GM21526 (cell line): ENCODE data around the gene ARHGEF16.

ENCODE experiments used
- ATAC-seq: cut with Tn5 transposase; IDR thresholded peaks from one replicate; pipeline ENCODE4 v1.9.1; 2021; ENCODE audit warnings: moderate library complexity; ENCODE audit not compliant: unreplicated experiment, low FRiP score

Gene ARHGEF16

DNA sequence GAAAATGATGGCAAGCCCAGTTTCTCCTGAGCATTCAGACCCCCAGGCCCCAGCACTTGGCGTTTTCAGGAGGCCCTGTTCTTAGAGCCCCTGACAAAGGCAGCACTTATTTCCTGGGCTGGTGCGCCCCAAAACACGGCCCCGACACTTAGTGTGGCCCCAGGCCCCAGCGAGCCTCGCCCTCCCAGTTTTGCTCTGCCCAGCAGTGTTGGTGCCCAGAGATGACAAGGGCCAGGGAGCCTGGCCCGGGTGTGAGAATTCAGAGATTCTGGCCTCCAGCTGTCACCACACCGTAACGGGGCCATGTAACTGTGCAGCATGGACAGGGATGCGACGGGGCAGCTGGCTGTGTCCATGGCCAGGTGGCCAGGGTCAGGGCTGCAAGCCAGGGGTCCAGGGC is 18.0 kb upstream of the ARHGEF16 start:
- no peak for ATAC-seq

DNA sequence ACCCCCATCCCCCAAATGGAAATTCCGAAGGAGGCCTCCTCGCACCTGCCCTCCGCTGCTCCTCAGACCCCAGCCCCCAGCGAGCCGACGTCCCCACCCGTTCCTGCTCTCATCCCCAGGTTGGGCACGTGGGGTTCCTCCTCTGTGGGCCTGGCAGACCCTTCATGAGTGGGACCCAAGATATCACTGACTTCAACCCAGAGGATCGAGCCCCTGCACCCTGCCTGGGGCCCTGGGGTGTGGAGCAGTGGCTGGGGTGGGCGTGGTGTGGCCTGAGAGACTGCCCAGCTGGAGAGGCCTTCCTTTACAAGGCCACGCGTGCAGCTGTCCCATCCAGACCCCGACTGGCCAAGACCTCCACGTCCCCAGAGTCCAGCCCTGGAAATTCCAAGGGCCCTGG is 17.6 kb upstream of the ARHGEF16 start:
- ATAC-seq = no peak

DNA sequence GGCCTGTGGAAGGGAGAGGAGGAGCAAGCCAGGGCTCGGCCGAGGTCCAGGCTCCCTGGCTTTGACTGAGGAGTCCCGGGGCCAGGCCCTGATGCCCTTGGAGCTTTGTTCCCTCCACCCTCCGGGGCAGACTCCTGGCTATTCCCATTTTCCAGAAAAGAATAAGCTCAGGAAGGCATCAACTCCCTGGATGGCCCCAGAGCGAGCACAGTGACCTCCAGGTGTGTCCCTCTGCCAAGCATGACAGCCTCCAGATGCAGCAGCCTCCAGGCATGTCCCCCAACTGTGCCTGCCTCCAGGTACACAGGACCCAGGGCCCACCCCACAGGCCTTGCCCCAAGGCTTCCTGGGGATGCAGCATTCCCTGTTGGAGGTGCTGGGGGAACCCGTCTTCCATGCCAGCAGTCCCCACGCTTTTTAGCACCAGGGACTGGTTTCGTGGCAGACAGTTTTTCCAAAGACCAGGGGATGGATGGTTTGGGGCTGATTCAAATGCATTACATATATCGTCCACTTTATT is 15.7 kb upstream of the ARHGEF16 start:
- no peak for ATAC-seq

DNA sequence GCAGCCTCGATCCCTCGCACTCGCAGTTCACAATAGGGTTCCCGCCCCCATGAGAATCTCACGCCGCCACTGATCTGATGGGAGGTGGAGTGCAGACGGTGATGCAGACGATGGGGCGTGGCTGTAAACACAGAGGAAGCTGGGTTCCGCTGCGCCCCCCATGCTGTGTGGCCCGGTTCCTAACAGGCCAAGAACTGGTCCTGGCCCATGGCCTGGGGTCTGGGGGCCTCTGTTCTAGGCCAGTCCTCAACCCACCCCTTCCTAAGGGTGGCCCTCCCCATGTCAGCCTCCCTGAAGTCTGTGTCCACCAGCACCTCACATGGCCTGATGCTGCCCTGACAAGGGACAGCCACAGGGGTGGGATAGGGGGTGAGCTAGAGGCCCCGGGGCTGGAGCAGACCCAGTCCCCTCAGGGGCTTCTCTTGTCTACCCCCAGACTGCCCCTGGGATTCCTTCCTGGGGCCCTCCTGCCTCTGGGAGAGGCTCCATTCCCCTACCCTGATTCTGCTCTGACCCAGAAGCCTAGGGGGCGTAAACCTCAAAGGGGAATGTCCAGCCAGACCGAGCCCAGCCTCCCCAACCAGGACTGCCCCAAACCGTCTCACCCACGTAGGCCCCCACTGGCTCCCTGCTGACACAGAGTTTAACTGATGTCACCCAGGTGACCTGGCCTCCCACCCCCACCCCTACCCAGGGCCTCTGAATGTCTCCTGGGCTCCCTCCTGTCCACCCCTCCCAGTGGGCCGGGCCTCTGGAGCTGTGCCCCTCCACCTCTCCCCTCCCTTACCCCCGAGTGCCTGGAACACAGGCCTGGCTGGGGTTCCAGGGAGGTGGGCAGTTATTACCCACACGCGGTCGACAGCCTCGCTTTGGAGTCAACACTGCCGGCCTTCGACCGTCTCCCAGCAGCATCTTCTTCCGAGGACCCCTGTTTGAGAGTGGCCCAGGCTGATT is 14.8 kb upstream of the ARHGEF16 start:
- no peak for ATAC-seq

DNA sequence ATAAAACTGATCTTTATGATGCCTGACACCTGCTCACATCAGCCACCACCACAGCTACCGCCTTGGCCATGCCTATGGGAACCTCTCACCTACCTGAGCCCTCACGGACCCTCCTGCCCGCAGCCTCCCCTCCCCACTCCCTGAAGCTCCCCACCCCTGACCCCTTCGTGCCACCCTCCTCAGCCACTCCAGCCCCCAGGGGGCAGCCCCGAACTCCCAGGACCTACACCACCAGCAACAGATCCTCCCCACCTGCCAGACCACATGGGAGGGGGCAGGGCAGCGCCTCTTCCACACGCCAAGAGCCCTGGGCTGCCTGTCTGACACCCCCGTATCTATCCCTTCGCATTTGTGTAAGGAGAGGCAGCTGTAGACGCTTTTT is 14.2 kb upstream of the ARHGEF16 start:
- ATAC-seq = no peak

DNA sequence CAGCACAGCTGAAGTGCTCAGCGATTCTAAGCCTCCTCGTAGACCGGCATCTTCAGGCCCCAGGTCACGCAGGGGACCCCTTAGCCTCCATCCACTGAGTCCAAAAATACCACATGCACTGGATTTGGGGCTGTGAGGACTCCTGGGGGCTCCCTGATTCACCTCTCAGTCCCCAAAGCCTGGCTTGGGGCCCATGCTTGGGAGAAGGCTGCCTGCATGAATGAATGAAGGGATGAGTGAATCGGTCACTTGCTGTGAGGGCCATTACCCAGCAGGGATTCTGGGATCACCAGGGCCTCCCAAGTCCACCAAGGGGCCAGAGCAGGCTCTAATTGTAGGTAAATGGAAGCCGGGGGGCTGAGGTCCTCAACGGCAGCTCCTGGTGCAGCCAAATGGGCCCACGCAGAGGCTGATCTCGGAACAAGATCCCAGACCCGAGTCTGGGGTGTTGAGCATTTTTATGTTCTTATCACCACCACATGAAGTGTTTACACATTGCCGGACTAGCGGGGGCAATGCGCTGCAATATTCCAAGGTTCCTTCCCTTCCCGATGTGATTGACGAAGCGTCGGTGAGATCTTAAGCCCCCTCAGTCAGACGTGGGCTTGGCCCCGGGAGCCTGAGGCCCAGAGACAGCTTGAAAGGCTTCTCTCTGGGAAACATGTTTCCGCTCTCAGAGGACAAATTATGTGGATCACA is 13.6 kb upstream of the ARHGEF16 start:
- ATAC-seq = no peak

DNA sequence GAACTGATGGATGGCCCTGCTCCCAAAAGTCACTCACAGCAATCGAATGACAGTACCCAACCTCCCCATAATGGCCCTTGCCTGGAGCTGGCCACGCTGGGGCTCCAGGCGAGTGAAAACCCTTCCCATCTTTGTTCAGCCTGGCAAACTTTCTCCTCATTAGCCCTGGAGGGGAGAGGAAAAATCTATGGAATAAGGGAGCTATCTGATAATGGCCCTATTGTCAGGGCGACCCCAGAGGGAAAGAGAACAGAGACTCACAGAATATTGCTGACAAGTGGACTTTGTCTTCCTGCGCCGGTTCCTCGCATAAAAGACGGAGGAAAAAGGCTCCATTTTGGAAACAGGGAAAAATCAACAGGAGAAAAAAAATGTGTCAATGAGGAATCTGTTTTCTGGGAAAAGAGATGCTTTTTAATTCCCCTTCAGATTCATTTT is 13.0 kb upstream of the ARHGEF16 start:
- no peak for ATAC-seq

DNA sequence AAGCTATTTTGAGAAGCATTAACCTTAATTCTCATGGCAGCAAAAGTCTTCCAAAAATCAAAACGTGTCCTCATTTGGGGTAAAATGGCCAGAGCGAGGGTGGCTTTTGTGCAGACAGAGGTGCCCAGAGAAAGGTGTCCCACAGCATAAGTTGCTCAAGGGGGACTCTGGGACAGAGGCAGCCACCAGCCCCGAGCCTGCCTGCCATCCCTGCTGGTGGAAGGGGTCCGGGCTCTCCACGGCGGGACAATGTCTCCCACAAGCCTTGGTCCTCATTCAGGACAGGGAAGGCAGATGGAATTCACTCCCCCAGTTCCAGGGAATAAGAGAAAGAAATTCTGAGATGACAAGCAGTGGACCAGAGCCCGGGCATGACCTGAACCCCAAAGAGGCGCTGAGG is 12.6 kb upstream of the ARHGEF16 start:
- no peak for ATAC-seq

DNA sequence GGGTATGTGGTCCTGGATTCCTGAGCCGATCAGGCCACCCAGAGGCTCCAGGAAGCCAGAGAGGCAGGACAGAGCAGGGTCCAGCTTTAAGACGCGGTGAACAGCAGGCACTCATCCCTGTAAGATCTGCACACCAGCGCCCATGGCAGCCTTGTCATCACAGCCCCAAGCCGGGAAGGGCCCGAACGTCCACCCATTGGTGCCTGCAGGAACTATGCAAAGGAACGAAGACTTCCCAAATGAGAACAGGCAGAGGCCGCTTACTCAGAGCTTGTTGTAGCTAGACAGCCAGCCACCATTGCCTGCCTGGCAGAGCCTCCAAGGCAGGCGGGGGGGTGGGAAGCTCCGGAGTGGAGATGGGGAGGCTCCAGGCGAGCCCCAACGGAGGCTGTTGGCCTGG is 12.1 kb upstream of the ARHGEF16 start:
- ATAC-seq = no peak

DNA sequence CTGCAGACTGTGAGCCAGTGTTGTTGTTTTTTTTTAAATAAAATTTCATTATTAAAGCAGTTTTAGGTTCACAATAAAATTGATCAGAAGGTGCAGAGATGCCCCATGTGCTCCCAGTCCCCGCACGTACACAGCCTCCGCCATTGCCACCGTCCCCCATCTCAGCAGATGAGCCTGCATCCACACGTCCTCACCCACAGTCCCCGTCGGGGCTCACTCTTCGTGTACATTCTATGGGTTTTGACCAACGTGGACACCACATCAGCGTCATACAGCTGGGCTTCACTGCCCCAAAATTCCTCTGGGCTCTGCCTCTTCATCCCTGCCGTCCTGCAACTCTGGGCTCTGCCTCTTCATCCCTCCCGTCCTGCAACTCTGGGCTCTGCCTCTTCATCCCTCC is 11.6 kb upstream of the ARHGEF16 start:
- no peak for ATAC-seq

DNA sequence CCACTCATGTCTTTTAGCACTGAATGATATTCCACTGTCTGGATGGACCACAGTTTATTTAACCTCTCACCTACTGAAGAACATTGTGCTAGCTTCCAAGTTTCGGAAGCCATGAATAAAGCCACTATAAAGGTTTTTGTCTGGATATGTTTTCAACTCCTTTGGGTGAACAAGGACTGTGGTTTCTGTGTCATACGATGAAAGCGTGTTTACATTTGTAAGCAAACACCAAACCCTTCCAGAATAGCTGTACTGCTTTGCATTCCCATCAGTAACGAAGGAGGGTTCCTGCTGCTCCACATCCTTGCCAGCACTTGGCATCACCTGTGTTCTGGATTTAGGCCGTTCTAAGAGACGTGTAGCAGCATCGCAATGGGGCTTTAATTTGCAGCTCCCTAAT is 10.7 kb upstream of the ARHGEF16 start:
- ATAC-seq = no peak

DNA sequence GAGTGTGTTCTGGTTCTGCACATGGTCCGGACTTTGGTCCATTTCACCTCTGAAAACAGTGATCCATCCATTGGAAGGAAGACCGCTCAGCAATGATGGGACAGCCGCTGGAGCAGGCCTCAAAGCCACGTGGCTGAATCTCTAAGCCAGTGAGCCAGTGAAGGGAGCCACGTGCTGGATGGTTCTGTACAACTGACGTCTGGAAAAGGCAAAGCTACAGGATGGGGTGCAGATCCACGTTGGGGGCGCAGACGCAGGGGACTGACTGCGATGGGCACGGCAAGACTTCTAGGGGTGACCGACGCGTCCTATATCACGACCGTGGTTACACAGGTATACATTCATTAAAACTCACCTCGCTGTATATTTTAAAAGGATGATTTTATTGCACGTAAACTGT is 10.2 kb upstream of the ARHGEF16 start:
- no peak for ATAC-seq

DNA sequence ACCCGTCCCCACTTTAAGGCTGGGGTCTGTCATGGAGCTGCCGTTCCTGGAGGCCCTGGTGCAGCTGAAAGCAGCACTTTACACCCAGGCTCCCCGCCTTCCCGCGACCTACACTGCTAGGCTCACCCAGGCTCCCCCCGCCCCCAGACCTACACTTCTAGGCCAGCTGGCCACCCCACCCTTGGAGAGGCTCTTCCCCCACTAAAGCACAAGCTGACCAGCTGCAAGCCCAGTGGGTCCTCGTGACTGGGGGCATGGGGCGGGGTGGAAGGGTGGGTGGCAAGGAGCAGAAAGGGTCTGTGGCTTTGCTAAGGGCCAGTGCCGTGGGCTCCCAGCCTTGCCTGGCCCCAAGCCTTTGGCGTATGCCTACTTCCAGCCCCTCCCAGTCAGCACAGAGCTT is 9.7 kb upstream of the ARHGEF16 start:
- no peak for ATAC-seq

DNA sequence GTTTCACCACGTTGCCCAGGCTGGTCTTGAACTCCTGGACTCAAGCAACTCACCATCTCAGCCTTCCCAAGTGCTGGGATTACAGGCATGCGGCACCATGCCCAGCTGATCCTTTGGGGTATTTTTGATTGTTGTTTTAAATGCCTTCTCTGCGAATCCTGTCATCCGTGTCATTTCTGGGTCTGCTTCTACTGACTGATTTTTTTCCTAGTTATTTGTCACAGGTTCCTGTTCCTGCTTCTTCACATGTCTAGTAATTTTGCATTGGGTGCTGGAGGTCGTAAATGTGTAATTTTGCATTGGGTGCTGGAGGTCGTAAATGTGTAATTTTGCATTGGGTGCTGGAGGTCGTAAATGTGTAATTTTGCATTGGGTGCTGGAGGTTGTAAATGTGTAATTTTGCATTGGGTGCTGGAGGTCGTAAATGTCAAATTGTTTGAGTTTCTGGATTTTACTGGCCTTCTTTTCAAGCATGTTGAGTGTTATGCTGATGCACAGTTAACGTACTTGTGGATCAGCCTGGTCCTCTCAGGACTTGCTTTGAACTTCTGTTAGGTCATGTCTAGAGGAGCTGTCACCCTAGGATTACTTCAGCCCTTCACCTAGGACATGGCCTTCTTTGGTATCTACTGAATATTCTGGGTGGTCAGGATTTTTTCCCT is 4.1 kb upstream of the ARHGEF16 start:
- ATAC-seq = no peak

DNA sequence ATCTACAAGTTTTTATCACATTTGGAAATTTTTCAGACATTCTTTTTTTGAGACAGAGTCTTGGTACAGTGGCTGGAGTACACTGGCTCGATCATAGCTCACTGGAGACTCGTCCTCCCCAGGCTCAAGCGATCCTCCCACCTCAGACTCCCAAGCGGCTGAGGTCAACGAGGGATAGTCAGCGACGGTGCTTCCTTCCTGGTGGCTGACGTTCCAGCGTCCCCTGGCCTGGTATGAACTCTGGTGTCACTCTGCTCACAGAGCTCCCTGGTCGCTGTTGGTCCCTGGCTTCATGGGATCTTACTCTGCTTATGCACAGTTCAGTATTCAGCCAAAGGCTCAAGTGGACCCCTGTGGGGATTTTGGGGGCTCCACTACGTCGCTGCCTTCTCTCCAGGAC is 3.5 kb upstream of the ARHGEF16 start:
- ATAC-seq = no peak

DNA sequence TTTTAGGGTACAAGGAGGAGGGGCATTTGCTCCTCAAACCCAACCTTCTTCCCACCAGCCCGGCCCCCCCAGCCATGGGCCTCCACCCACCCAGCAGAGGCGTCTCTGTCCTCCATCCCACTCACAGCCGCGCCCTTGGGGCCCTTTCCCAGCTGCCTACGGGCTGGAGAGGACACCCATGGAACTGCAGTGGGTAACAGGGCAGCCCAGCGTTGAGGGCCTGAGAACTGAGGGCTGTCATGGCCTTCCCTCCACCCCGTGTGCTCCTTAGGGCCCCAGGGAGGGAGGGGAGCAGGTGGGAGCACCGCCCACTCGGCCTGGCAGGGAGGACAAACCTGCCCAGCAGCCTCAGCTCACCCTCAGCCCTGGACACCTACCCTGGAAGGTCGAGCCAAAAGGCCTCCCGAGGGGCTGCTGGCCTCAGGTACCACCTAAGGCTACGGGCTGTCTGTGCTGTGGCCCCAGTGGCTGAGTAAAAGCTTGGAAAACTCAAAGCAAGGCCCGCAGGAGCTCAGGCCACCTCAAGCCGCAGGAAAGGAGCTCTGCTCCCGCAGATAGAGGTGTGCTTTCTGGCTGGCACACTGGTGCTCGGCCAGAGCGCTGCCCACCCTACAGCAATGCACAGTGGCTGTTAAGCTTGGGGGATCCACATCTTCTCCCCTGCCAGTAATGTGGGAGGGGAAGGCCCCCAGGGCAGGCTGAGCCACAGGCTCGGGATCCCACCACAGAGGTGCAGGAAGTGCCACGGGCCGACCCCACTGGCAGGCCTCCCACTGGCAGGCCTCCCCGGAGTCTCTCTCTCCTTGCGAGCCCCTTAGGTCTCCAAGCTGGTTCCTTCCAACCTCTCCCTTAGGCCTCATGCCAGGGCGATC is 2.2 kb upstream of the ARHGEF16 start:
- ATAC-seq = no peak

DNA sequence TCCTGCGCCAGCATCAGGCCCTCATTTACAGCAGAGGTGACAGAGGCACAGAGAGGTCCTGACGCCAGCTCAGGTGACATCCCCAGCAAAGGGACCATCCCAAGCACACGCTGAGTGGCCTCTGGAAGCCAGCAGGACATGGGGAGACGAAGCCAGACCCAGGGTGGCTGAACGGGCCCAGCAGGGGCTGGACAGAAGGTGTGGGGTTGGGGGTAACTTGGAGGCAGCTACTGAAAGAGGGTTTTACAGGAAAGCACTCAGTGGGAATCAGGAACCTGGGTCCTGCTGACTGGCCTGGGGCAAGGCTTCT is 1.6 kb upstream of the ARHGEF16 start:
- no peak for ATAC-seq

DNA sequence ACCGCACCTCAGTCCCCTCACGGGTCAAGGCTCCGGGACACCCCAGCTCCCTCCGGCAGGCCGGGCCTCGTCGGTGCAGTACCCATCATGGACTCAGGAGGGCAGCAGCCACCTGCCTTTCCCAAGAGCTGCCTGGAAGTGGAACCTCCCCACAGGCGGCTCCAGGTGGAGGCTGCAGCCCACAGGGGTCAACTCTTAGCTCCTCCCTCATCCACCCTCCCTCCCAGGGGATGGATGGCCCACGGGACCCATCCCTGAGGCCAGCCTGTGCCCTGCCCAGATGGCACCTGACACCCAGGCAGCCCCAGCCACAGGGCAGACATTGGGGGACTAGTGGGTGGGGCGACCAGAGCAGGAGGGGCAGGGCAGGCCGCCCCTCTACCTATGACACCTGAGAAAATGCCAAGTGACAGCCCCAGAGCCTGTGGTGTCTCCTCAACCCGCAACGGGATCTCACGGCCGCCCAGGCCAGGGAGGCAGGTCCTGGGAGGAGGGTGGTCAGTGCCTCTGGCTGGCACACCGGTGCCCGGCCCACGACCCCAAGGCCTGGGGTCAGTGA is 1.2 kb upstream of the ARHGEF16 start:
- ATAC-seq = peak; percentile 56

DNA sequence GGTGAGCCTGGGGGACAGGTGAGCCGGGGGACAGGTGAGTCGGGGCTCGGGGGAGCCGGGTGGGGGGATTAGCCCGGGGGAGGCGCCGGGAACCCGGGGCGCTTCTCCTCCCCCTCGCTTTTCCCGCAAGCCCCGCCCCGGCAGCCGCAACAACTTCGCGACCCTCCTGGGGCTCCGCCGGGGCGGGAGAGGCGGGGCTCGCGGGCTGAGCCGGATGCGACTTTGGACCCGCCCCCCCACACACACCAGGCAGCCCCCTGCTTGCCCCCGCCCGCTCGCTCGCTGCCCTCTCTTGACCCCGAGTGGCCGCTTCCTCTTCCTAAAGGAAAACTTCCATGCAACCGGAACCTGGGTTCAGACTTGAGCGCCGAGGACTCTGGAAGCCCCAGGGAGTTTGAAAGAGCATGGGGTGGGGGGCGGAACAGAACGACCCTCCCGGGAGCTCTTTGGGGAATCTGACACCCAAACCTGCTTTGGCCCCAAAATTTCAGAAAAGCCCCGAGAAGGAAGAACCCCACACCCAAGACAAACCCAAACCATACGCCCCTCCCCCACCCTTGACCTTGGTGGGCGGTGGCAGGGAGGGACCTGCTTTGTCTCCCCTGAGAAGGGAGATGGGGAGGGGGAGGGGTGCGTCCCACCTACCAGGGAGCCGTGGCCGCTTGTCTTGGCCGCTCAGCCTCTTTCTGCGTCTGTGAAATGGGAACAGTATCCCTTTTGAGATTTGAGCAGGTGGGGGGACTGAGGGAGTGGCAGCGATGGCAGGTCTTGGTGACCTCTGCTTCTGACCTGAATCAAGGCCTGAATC is 550 bp downstream of the ARHGEF16 start:
- ATAC-seq = no peak
